Body of pancreas (tissue), 4 donors: ENCODE data around the gene RAVER1. TPM values are rescaled to one million over a fixed set of nuclear protein-coding genes. Genes with fewer than 3 reads are reported as not detected.

Source experiments
- ATAC-seq: fragments of 150-250 bp; one replicate; pipeline ENCODE4 v1.9.1; 2016
- DNase-seq, 4 donors: peaks; one replicate each; pipeline ENCODE4 v3.0.0-alpha.2; 2019
- H3K27ac ChIP-seq, 4 donors: fragments of 200-600 bp; sonication (generic); 1 replicate in 3 of 4; 2 replicates in 1 of 4; pipeline versions ENCODE4 v1.5.1 to v1.6.1; 2016 to 2019; ENCODE audit warnings: mild to moderate bottlenecking in 1 of 4, mixed read lengths in 1 of 4, moderate library complexity in 1 of 4
- H3K27me3 ChIP-seq, 2 donors: fragments of 200-600 bp; sonication (generic); one replicate each; pipeline ENCODE4 v1.6.0; 2016; ENCODE audit warnings: mild to moderate bottlenecking in 1 of 2
- H3K36me3 ChIP-seq, 2 donors: fragments of 200-600 bp; sonication (generic); replicated peaks in 1 of 2; 2 replicates each; pipeline ENCODE4 v1.5.1; 2016; ENCODE audit warnings: low read depth in 2 of 2; ENCODE audit not compliant: insufficient read depth in 1 of 2
- H3K4me1 ChIP-seq: fragments of 200-600 bp; sonication (generic); one replicate; pipeline ENCODE4 v1.6.0; 2016
- H3K4me3 ChIP-seq, 2 donors: fragments of 200-600 bp; sonication (generic); 1 replicate in 1 of 2; 2 replicates in 1 of 2; pipeline ENCODE4 v1.5.1; 2016 to 2019
- H3K9me3 ChIP-seq, 3 donors: fragments of 200-600 bp; sonication (generic); 1 replicate in 2 of 3; 2 replicates in 1 of 3; pipeline ENCODE4 v1.5.1; 2016
- CTCF ChIP-seq, 7 experiments: fragments of 450-650 bp in 4 of 7; fragments of 200-600 bp in 3 of 7; sonication (generic) in 3 of 7; IDR thresholded peaks; one replicate each; pipeline ENCODE4 v1.5.1; 2016 to 2019; ENCODE audit warnings: antibody characterized with exemption in 7 of 7
- POLR2A ChIP-seq, 3 donors: fragments of 450-650 bp; IDR thresholded peaks; one replicate each; pipeline ENCODE4 v1.6.1; 2016; ENCODE audit warnings: antibody characterized with exemption in 3 of 3, mild to moderate bottlenecking in 2 of 3
- whole genome bisulfite sequencing, 2 donors: methylation state at CpG; one replicate each; pipeline ENCODE4 v1.1.5; 2017; 5-methylcytosine and 5-hydroxymethylcytosine counted together
- intact Hi-C: fragments of 100-400 bp; cut with DNase I; formaldehyde crosslinking; loops from one replicate; pipeline ENCODE4 v1.15.1; 2023
- total RNA-seq, 2 donors: library from RNA; depleted of rRNA; stranded (reverse); fragments of >200 nt; gene quantifications; one replicate each; pipeline ENCODE4 v1.1.0, GENCODE V29; 2016

RAVER1 gene
- total RNA-seq, 2 donors from 2014 or later, result 9.9 to 30.7 TPM

DNA sequence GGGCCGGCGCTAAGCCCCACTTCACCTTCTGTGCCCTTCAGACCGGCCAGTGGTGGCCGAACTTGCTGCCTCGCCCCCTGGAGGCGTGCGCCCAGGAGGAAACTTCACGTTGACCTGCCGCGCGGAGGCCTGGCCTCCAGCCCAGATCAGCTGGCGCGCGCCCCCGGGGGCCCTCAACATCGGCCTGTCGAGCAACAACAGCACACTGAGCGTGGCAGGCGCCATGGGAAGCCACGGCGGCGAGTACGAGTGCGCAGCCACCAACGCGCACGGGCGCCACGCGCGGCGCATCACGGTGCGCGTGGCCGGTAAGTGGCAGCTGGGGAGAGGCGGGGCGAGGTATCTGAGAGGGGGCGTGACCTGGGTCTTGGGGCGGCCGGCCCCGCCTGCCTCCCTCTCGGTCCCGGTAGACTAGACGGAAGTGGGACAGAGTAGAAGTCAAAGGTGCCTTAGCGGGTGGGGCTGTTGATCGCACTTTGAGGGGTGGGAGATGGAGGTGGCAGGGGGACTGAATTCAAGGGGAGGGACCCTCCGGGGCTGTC lies 38.0 kb downstream of the RAVER1 start:
- WGBS, 2 donors, result 0 to 6% methylated on average over 6 to 48 of the region's 48 CpGs
- no peak overlapping the region for H3K4me3 ChIP-seq
- H3K27me3 ChIP-seq, result peaks cover 0 to 59% of the 10 kb centered on the region in 2 donors
- no peak for ATAC-seq
- H3K36me3 ChIP-seq, result no peaks in the 10 kb centered on the region
- peak in 1 of 4 donors; percentile 40 for DNase-seq
- intact Hi-C loops, result no loop called here
- no peak overlapping the region for H3K27ac ChIP-seq
- H3K4me1 ChIP-seq, result peaks cover 41% of the 10 kb centered on the region
- no peaks in the 10 kb centered on the region for H3K9me3 ChIP-seq
- TF ChIP-seq POLR2A (IDR thresholded peaks at IDR 0.05) (no peak), CTCF (IDR thresholded peaks at IDR 0.05) (no peak)

DNA sequence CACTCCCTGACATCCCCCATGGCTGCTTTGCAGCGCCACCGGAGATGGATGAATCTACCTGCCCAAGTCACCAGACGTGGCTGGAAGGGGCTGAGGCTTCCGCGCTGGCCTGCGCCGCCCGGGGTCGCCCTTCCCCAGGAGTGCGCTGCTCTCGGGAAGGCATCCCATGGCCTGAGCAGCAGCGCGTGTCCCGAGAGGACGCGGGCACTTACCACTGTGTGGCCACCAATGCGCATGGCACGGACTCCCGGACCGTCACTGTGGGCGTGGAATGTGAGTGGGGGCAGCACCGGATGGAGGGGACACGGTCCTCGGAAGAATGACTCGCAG lies 39.0 kb downstream of the RAVER1 start:
- Histone ChIP-seq H3K4me1 (peaks cover 52% of the 10 kb centered on the region), H3K27ac (no peak overlapping the region), H3K27me3 (peaks cover 0 to 70% of the 10 kb centered on the region in 2 donors), H3K36me3 (no peaks in the 10 kb centered on the region), H3K4me3 (no peak overlapping the region), H3K9me3 (no peaks in the 10 kb centered on the region)
- WGBS, 2 donors, result 0 to 14% methylated on average over 10 to 24 of the region's 25 CpGs
- ATAC-seq, result no peak
- no peak for TF ChIP-seq CTCF (IDR thresholded peaks at IDR 0.05)
- no peak for TF ChIP-seq POLR2A (IDR thresholded peaks at IDR 0.05)
- no peak for DNase-seq
- intact Hi-C loops, result no loop called here

- no peaks in the 10 kb centered on the region for H3K9me3 ChIP-seq
- DNase-seq (no peak), ATAC-seq (no peak)
- 16% methylated on average over 49 of the region's 49 CpGs; no CpG with 5 or more reads in 1 of the 2 donors for WGBS, 2 donors
- peaks cover 0 to 75% of the 10 kb centered on the region in 2 donors for H3K27me3 ChIP-seq
- TF ChIP-seq CTCF (IDR thresholded peaks at IDR 0.05) (no peak), POLR2A (IDR thresholded peaks at IDR 0.05) (no peak)
- H3K27ac ChIP-seq, result no peak overlapping the region
- no peak overlapping the region for H3K4me3 ChIP-seq
- H3K4me1 ChIP-seq, result peaks cover 57% of the 10 kb centered on the region
- no peaks in the 10 kb centered on the region for H3K36me3 ChIP-seq
- intact Hi-C loops, result no loop called here
Observed at GRCh38 chr19:10293637-10294367, 39.5 kb downstream of the RAVER1 start.

DNA sequence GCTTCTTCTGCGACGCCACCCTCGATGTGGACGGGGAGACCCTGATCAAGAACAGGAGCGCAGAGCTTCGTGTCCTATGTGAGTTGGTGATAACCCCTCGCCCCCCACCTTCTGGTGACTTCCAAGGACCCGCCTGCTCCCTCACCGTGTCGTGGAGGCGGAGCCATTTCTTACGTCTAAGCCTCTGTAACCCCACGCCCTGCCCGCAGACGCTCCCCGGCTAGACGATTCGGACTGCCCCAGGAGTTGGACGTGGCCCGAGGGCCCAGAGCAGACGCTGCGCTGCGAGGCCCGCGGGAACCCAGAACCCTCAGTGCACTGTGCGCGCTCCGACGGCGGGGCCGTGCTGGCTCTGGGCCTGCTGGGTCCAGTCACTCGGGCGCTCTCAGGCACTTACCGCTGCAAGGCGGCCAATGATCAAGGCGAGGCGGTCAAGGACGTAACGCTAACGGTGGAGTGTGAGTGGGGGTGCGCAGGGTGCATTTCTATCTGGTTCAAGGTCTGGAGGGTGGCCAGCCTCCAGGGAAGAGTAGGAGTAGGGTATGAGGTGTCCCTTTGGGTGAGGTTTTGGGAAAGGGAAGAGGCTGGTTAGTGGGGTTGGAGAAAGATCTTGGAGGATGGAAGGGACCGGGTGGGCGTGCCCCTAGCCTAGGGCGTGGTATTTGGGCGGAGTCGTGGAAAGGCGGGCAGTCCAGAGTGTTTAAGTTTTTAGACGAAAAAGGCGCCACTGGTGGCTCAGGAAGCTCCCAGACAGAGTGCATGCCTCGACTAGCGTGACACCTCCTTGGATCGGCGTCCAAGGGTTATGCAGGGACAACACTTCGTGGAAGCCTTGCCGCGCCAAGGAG lies 40.3 kb downstream of the RAVER1 start:
- ATAC-seq, result no peak
- TF ChIP-seq POLR2A (IDR thresholded peaks at IDR 0.05) (no peak), CTCF (IDR thresholded peaks at IDR 0.05) (no peak)
- no peak for DNase-seq
- Histone ChIP-seq H3K4me1 (peaks cover 61% of the 10 kb centered on the region), H3K36me3 (no peaks in the 10 kb centered on the region), H3K4me3 (no peak overlapping the region), H3K27ac (no peak overlapping the region), H3K27me3 (peaks cover 0 to 81% of the 10 kb centered on the region in 2 donors), H3K9me3 (no peaks in the 10 kb centered on the region)
- intact Hi-C loops, result no loop called here
- 9 to 12% methylated on average over 27 to 56 of the region's 56 CpGs for WGBS, 2 donors
